ENCODE data around the gene SNAPC3. TPM values are rescaled to one million over a fixed set of nuclear protein-coding genes. Genes with fewer than 3 reads are reported as not detected.

Gene SNAPC3
- total RNA-seq, 2 donors from 2014 or later: 41.3 to 52.5 TPM

DNA sequence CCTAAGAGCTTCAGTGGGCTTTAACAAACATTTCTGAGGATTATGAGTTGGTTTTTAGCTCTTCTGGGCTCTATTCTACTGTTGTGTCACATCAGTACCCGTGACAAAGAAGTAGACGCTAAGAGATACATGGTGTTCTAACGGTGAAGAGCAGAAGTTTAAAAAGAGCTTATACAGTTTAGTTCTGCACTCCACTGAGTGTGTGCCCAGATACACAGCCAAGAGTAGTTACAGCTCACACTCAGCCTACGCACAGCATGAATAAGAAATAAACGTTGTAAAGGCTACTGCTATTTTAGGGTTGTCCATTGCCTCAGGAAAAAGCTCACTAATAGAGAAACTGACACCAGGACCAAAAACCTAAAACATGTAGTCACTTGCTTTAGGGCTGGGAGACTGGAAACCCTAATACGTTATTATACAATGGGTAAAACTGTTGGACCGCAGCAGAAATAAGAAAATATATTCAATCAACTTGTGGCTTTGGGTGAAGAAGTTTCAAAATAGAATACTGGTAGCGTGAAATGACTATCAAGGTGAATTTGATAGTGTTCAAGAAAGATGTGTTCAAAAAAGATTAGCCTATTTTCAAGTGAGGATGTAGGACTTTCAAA is 53.4 kb downstream of the SNAPC3 start:
- H3K9me3 Mint-ChIP-seq: no peaks in the 10 kb centered on the region
- TF ChIP-seq, protein P1, sequence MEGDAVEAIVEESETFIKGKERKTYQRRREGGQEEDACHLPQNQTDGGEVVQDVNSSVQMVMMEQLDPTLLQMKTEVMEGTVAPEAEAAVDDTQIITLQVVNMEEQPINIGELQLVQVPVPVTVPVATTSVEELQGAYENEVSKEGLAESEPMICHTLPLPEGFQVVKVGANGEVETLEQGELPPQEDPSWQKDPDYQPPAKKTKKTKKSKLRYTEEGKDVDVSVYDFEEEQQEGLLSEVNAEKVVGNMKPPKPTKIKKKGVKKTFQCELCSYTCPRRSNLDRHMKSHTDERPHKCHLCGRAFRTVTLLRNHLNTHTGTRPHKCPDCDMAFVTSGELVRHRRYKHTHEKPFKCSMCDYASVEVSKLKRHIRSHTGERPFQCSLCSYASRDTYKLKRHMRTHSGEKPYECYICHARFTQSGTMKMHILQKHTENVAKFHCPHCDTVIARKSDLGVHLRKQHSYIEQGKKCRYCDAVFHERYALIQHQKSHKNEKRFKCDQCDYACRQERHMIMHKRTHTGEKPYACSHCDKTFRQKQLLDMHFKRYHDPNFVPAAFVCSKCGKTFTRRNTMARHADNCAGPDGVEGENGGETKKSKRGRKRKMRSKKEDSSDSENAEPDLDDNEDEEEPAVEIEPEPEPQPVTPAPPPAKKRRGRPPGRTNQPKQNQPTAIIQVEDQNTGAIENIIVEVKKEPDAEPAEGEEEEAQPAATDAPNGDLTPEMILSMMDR (conservative IDR thresholded peaks at IDR 0.05): no peak
- no peaks in the 10 kb centered on the region for H3K4me1 ChIP-seq (ENCODE audit: control insufficient read depth, insufficient read depth, low read length)
- DNase-seq: no peak
- H3K4me1 Mint-ChIP-seq: peaks cover 2% of the 10 kb centered on the region
- no peaks in the 10 kb centered on the region for H3K27me3 Mint-ChIP-seq (ENCODE audit: insufficient read depth)
- H3K4me3 Mint-ChIP-seq: no peak overlapping the region
- no peak overlapping the region for H3K9ac ChIP-seq (ENCODE audit: extremely low read depth, low read length, poor library complexity, severe bottlenecking)
- no peaks in the 10 kb centered on the region for H3K27me3 ChIP-seq (ENCODE audit: control insufficient read depth, insufficient read depth, low read length, poor library complexity, severe bottlenecking)
- H3K36me3 ChIP-seq (ENCODE audit: control insufficient read depth, insufficient read depth, low read length): peaks cover 87% of the 10 kb centered on the region
- peaks cover 55% of the 10 kb centered on the region for H3K36me3 Mint-ChIP-seq (ENCODE audit: low read depth)
- H3K27ac ChIP-seq (ENCODE audit: low read depth, low read length): no peak overlapping the region
- no peaks in the 10 kb centered on the region for H3K9me3 ChIP-seq (ENCODE audit: control insufficient read depth, low read length)
- H3K4me3 ChIP-seq (ENCODE audit: low read length): no peak overlapping the region
- peak overlapping the region; percentile 33 for H3K27ac Mint-ChIP-seq
- WGBS, 2 experiments (ENCODE audit: insufficient coverage in 1 of 2, insufficient read length in 1 of 2): 96 to 97% methylated on average over 8 of the region's 8 CpGs

DNA sequence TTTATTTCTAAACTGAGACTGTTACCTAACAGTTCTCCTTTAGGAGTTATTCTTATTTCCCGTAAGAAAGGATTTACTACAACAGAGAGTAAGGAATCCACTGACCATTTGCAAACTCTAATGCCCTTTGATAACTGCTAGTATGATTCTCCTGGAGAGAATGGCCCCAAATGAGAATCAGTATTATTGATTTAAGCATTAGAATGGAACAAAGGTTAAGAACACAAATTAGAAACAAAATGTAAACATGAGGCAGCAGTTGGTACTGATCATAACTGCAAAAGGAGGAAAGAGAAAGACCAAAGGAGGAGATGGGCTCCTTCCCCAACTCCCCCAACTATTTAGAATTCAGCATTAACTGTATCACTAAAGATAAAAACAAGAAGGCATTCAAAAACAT is 57.4 kb downstream of the SNAPC3 start:
- H3K27ac Mint-ChIP-seq: no peak overlapping the region

DNA sequence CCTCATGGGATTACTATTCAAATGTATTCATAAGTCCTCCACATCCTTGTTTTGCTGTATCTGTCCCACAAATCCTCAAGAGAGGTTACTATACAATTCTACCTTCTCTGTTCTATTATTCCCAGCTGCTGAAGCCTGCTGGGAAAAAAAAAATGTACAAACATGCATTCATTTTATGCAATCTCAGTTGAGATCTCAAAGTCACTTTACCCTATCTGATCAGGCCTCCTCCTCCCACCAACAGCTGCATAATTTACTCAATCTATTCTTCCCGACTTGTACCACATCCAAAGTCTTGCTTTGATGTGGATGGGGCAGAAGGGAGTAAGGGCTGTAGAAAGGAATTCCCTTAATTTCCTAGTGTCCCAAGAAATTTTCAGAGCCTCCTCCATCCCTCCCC is 59.5 kb downstream of the SNAPC3 start:
- Histone ChIP-seq H3K27me3 (ENCODE audit: control insufficient read depth, insufficient read depth, low read length, poor library complexity, severe bottlenecking) (no peaks in the 10 kb centered on the region), H3K4me1 (ENCODE audit: control insufficient read depth, insufficient read depth, low read length) (no peaks in the 10 kb centered on the region), H3K9me3 (ENCODE audit: control insufficient read depth, low read length) (no peaks in the 10 kb centered on the region), H3K36me3 (ENCODE audit: control insufficient read depth, insufficient read depth, low read length) (peaks cover 87% of the 10 kb centered on the region), H3K27ac (ENCODE audit: low read depth, low read length) (peak overlapping the region; percentile 22), H3K4me3 (ENCODE audit: low read length) (no peak overlapping the region), H3K9ac (ENCODE audit: extremely low read depth, low read length, poor library complexity, severe bottlenecking) (no peak overlapping the region)
- no peaks in the 10 kb centered on the region for H3K9me3 Mint-ChIP-seq
- no peak for DNase-seq
- peaks cover 62% of the 10 kb centered on the region for H3K36me3 Mint-ChIP-seq (ENCODE audit: low read depth)
- TF ChIP-seq, protein P1 (conservative IDR thresholded peaks at IDR 0.05): no peak
- no peak overlapping the region for H3K27ac Mint-ChIP-seq
- no peaks in the 10 kb centered on the region for H3K27me3 Mint-ChIP-seq (ENCODE audit: insufficient read depth)
- H3K4me1 Mint-ChIP-seq: peaks cover 4% of the 10 kb centered on the region
- no peak overlapping the region for H3K4me3 Mint-ChIP-seq
- WGBS, 2 experiments (ENCODE audit: insufficient coverage in 1 of 2, insufficient read length in 1 of 2): no CpG with 5 or more reads among the region's 1 CpG

More for the DNA sequence above, 57.4 kb downstream of the SNAPC3 start:
- Histone ChIP-seq H3K27ac (ENCODE audit: low read depth, low read length) (no peak overlapping the region), H3K27me3 (ENCODE audit: control insufficient read depth, insufficient read depth, low read length, poor library complexity, severe bottlenecking) (no peaks in the 10 kb centered on the region), H3K4me1 (ENCODE audit: control insufficient read depth, insufficient read depth, low read length) (no peaks in the 10 kb centered on the region), H3K36me3 (ENCODE audit: control insufficient read depth, insufficient read depth, low read length) (peaks cover 88% of the 10 kb centered on the region), H3K4me3 (ENCODE audit: low read length) (no peak overlapping the region), H3K9ac (ENCODE audit: extremely low read depth, low read length, poor library complexity, severe bottlenecking) (no peak overlapping the region), H3K9me3 (ENCODE audit: control insufficient read depth, low read length) (no peaks in the 10 kb centered on the region)
- Mint-ChIP-seq H3K4me1 (peaks cover 4% of the 10 kb centered on the region), H3K27me3 (ENCODE audit: insufficient read depth) (no peaks in the 10 kb centered on the region), H3K9me3 (no peaks in the 10 kb centered on the region), H3K36me3 (ENCODE audit: low read depth) (peaks cover 58% of the 10 kb centered on the region), H3K4me3 (no peak overlapping the region)
- DNase-seq: no peak
- TF ChIP-seq, protein P1 (conservative IDR thresholded peaks at IDR 0.05): no peak
- 96 to 100% methylated on average over 1 of the region's 1 CpG for WGBS, 2 experiments (ENCODE audit: insufficient coverage in 1 of 2, insufficient read length in 1 of 2)

Measured in endodermal cell (in vitro differentiated cells).